Activated CD8-positive, alpha-beta memory T cell treated with anti-CD3 and anti-CD28 coated beads, Interleukin-2, amount 50 U/mL, for 4 hours (primary cell): ENCODE measurements around the gene CSRP1.

ENCODE experiments used
- DNase-seq: peaks from one replicate; pipeline ENCODE4 v3.0.0-alpha.2; 2020

The CSRP1 gene

GRCh38 chr1:201511941-201512539, 5.1 kb upstream of the CSRP1 start:
- no peak for DNase-seq

GRCh38 chr1:201511396-201511940, 4.5 kb upstream of the CSRP1 start:
- no peak for DNase-seq

- no peak for DNase-seq
These were observed 3.8 kb upstream of the CSRP1 start for GRCh38 chr1:201510734-201511133.

GRCh38 chr1:201509601-201510374, 2.9 kb upstream of the CSRP1 start:
- DNase-seq: no peak

GRCh38 chr1:201508809-201509208, 1.9 kb upstream of the CSRP1 start:
- DNase-seq: no peak

GRCh38 chr1:201507360-201507675, 395 bp upstream of the CSRP1 start:
- no peak for DNase-seq

- DNase-seq: no peak
These were observed 831 bp downstream of the CSRP1 start for GRCh38 chr1:201506092-201506491.

- no peak for DNase-seq
These were observed 1.4 kb downstream of the CSRP1 start for GRCh38 chr1:201505503-201505890.

- DNase-seq: no peak
These were observed 2.0 kb downstream of the CSRP1 start for GRCh38 chr1:201504799-201505502.

GRCh38 chr1:201504179-201504631, 2.7 kb downstream of the CSRP1 start:
- no peak for DNase-seq

GRCh38 chr1:201503397-201504176, 3.3 kb downstream of the CSRP1 start:
- DNase-seq: no peak

- DNase-seq: no peak
These were observed 4.4 kb downstream of the CSRP1 start for GRCh38 chr1:201502511-201502857.

- DNase-seq: no peak
These were observed 5.0 kb downstream of the CSRP1 start for GRCh38 chr1:201501812-201502510.

- DNase-seq: no peak
These were observed 5.8 kb downstream of the CSRP1 start for GRCh38 chr1:201501144-201501543.

- no peak for DNase-seq
These were observed 6.2 kb downstream of the CSRP1 start for GRCh38 chr1:201500670-201501120.

GRCh38 chr1:201499795-201500669, 6.9 kb downstream of the CSRP1 start:
- DNase-seq: no peak

- DNase-seq: no peak
These were observed 7.7 kb downstream of the CSRP1 start for GRCh38 chr1:201499191-201499590.

GRCh38 chr1:201498621-201499020, 8.3 kb downstream of the CSRP1 start:
- no peak for DNase-seq

GRCh38 chr1:201497935-201498509, 8.9 kb downstream of the CSRP1 start:
- DNase-seq: no peak

GRCh38 chr1:201496296-201496690, 10.6 kb downstream of the CSRP1 start:
- no peak for DNase-seq
